G401.6 (cell line): ENCODE measurements around the gene MINK1.

Experiments used
- FAIRE-seq: peaks from 2 replicates; lab custom pipeline; 2012; peaks lifted over from hg19 to GRCh38; lab: Jason Lieb, UNC

MINK1 gene

DNA sequence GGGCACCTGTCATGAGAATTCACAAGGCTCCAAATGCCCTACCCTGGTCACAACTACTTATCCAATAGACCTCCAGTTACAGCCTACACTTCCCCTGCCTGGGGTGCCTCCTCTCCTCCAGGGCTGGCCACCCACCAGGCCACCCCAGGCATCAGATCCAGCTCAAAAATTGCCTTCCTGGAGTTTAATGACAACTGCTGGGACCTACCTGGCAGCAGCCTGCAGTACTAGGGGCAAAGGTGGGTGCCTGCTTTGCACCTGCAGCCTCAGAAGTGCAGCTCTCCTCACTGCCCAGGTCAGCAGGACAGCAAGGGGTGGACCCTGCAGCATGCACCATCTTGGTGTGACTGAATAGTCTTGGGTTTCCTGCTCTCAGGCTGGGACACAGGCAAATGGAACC lies 102.5 kb downstream of the MINK1 start:
- no peak for FAIRE-seq

DNA sequence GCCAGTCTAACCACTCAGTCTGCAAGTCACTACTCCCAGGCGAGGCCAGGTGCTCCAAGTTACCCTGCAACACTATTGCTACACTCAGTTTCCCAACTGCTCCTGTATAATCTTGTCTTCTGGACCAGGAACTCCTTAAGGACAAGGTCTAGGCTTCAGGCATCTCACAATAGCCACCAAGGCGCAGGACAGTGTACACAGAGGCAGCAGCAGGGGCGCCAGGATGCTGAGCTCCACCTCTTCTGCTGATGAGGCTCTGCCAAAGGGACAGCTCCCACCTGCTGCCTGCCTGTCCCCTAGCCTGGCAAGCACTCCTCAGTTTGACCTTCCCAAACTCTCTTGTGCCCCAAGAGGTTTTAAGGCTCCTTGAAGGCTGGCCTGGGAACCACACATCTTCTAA lies 103.3 kb downstream of the MINK1 start:
- FAIRE-seq, result no peak

DNA sequence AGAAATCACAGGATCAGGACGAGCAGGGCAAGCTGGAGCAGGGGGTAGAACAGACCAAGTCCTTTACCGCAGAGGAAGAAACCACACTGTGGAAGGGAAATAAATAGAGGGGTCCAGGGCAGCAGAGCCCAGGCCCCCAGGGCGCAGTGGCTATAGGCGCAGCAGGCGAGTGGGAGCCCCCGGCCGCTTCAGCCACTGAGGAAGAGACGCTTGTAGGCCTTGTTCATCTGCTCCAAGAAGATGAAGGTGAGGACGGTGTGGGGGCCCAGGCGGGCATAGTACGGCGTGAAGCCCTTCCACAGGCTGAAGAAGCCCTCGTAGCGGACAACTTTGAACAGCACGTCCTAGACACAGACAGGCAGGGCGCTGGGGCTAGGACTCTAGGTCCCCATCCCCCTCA lies 104.4 kb downstream of the MINK1 start:
- no peak for FAIRE-seq

DNA sequence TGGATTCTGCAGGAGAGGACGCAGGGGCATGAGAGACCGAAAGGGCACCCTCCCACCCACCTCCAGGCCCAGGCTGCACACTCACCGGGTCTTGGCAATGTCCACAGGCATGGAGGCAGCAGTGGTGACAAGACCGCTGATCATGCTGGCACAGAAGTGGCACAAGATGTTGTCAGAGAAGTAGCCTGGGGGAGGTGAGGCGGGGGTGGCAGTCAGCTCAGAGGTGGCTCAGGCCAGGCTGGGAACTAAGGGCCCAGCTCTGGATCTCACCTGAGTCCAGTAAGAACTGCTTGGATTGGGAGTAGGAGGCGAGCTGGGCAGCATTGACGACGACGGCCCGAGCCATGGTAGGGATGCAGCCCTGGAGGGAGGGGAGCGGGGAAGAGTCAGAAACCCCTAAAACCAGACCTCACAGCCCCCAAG lies 104.9 kb downstream of the MINK1 start:
- no peak for FAIRE-seq

DNA sequence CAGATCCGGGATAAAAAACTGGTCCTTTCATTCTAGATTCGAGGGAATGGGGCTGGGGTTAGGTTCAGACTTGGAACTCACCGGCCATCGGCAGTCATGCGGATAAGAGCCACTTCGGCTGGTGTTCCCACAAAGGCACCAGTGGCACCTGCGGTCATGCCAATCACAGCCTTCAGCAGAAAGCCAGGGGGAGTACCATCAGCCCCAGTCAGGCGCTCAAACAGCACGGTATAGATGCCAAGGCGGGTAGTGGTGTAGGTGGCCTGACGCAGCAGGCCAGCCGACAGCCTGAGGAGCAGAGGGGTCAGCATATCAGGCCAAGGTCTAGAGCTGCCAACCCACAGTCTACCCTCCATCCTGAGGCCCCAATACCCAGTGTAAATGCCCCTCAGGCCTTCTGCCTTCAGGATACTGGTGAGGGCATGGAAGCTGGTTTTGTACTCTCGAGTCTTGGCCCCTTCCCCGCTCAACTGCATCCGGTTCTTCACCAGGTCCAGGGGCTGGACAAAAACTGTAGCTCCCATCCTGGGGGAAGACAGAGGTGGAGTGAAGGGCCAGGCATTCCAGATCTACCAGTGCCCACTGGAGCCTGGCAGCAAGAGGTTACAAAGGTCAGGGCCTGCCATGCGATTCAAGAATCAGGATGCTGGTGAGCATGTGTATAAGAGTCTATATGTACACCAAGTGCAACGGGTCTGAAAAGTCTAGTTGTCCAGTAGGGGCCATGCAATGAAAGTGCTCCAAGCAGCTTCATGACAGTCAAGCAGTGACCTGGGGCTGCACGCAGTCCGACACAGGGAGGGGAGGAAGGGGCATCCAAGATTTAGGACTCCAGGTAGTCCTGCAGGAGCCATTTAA lies 105.8 kb downstream of the MINK1 start:
- no peak for FAIRE-seq

DNA sequence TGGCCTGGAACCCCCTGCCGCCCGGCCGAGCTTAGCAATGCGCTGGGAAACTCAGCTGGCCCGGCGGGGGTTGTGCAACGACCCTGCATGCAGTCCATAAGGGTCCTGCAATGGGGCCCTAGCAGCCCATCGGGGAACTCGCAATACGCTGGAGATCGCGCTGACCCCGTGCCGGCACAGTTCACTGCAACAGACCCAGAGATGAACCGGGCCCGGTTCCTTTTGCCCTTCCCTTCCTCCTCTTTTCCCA lies 106.3 kb downstream of the MINK1 start:
- FAIRE-seq, result no peak

DNA sequence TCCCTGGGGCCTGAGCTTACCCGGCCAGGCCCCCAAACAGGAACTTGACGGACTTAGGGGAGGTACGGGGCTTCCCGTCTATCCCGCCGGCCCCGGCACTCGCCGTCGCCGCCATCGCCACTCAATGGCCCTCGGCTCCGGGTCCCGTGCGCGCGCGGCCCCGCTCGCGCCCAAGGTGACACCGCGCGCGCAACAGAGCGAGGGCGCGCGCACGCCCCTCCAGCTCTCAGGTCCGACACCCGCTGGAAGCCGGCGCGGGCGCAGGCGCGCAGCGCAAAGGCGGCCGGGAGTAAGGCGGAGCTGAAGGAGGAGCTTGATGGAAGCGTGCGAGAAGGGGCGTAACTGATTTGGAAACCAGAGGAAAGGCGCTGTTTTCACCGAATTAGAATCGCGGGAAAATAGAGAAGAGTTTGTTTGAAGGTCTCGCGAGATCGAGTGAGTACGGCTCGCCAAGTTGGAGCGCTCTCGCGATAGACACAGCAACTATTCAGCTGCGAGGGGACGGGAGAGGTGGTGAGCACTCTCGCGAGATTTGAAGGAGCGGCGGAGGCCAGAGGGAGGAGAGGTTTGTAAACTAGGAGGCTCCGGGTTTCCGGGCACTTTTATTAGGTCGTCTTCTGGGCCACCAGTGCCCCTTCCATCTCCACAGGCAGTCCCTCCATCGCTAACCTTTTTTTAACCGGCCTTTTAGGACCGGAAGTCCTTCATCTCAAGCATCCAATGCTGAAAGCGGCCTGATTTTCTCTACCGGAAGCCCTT lies 106.8 kb downstream of the MINK1 start, which contains the start of the genes RNF167 and SLC25A11:
TSS of gene RNF167 (plus strand) at position 473 of the 759 bp plus-strand sequence. CDS start 642 bp downstream, outside the sequence.
TSS of gene SLC25A11 (minus strand) at position 251 of the 759 bp plus-strand sequence. CDS start at position 115, 136 bp downstream.
- peak; percentile 98 for FAIRE-seq

DNA sequence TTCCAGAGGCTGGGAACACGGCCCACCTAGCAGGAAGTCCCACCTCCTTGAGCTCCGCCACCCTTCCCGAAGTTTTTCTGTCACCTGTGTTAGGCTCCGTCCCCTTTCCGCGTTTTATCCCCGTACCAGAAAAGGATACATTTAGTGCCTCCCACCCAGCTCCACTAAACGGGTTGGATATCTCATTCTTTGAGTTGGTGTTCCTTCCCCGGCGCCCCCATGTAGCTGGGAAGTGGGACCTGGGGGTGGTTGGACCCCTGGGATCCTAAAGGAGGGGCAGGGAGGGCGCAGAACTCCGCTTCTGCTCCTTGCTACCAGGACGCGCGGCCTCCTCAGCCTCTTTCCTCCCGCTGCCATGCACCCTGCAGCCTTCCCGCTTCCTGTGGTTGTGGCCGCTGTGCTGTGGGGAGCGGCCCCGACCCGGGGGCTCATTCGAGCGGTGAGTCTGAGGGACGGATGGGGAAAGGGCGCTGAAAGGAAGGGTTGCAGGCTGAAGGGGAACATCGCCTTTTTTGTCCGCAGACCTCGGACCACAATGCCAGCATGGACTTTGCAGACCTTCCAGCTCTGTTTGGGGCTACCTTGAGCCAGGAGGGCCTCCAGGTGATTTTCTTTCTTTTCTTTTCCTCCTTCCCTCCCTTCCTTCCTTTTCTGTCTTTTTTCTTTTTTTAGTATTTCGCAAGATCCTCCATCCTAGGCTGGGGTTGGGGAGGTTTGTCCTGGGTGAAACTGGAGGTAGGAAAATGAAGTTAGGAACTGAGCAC lies 107.6 kb downstream of the MINK1 start:
- no peak for FAIRE-seq

DNA sequence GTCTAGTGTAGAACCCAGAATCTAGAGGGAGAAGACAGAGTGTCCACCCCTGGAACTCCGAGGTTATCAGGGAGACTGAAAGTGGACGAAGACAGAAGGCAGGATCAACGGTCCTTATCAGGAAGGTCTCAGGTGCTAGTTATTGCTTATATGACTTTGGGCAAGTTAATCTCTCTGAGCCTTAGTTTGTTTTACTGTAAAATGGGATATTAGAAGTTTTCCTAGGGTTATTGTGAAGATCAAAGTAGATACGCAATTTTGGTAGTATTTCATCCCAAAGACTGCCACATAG lies 108.1 kb downstream of the MINK1 start:
- no peak for FAIRE-seq

DNA sequence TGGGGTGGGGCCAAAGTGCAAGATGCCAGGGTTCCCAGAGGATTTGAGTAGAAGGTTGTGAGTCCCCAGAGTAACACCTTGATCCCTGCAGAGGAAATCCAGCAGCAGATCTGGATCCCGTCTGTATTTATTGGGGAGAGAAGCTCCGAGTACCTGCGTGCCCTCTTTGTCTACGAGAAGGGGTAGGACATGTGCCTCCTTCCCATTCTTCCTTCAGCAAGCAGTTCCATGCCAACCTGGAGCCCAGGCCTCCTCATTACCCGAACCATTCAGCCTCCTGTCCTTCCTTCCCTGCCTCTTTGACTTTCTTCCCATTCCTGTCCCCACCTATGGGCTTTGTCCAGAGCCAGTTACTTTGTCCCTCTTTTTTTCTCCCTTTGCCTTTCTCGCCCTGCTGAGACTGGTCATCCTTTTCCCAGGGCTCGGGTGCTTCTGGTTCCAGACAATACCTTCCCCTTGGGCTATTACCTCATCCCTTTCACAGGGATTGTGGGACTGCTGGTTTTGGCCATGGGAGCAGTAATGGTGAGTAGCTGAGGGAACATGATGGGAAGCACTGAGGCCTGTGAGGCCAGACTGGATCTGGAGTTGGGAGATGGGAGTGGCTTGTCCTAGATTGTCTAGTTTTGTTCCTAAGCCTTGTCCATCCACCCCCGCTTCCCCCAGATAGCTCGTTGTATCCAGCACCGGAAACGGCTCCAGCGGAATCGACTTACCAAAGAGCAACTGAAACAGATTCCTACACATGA lies 109.8 kb downstream of the MINK1 start:
- FAIRE-seq, result no peak

DNA sequence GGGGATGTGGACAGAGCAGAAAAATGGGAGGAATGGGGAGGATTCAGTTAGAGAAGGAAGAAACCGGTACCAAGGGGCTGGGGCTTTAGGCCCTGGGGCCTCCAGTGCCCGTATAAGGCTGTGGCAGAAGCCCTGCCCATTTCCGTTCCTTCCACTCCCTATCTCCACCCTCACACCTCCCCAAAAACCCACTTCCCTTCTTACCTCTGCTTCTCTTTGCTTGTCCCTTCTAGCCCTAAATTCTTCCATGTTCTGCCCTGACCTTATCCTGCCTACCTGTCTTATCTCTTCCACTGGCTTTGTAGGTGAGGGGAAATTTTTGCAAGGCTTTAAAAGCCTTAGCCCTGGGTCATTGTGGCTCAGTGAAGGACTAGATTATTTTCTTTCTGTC lies 111.0 kb downstream of the MINK1 start:
- no peak for FAIRE-seq

DNA sequence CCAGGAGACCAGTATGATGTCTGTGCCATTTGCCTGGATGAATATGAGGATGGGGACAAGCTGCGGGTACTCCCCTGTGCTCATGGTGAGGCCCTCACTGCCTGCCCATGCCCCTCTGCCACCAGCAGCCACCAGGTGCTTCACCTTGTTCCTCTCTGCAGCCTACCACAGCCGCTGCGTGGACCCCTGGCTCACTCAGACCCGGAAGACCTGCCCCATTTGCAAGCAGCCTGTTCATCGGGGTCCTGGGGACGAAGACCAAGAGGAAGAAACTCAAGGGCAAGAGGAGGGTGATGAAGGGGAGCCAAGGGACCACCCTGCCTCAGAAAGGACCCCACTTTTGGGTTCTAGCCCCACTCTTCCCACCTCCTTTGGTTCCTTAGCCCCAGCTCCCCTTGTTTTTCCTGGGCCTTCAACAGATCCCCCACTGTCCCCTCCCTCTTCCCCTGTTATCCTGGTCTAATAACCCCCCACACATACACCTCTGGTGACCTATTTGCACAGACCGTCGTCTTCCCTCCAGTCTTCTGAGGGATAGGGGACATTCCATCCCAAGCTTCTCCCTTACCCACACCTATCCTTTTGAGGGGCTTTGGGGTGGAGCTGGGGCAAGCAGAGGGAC lies 111.5 kb downstream of the MINK1 start:
- no peak for FAIRE-seq

DNA sequence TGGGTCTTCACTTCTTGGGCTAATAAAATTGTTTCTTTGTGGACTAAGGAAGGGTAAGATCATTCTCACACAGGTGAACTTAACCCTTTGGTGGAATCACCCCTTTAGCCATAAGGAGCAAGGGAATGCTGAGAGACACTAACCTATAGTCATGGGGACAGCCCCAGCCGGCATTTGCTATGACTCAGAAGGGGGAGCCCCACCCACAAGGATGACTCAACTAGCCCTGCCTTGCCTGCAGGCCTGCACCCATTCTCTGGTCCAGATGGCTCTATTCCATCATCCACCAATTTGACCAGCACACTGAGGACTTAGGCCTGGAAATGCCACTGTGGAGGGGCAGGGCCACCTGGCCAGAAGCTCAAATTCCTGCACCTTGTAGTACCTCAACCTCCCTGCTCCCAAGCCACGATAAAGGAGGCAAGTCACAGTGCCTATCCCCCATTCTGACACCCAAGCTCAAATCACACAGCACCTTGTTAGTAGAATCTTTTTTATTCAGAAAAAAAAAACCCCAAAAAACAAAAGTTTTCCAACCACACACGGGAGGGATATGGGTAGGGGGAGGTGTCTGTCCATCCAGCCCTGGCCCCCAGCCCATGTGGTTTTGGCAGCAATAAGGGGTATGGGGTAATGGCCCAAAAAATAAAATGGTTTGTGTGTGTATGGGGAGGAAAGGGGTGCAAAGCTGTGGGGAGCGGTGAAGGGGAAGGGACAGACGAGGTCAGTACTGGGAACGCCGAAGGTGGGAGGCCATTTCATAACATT lies 112.2 kb downstream of the MINK1 start:
- peak; percentile 89 for FAIRE-seq

DNA sequence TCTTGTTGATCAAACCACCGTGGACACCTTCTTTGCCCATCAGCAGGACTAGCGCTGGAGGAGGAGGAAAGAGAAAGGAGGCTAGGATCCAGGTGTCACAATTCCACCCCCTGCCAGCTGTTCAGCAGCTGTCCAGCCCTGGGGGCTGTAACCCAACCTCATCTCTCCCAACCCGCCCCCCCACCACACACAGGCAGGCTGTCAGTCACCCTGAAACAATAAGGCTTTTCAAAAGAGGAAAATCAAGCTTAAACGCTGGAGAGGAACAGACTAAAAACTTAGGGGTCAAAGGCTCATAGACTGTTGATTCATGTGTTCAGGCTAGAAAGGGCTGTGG lies 112.8 kb downstream of the MINK1 start:
- FAIRE-seq, result no peak

DNA sequence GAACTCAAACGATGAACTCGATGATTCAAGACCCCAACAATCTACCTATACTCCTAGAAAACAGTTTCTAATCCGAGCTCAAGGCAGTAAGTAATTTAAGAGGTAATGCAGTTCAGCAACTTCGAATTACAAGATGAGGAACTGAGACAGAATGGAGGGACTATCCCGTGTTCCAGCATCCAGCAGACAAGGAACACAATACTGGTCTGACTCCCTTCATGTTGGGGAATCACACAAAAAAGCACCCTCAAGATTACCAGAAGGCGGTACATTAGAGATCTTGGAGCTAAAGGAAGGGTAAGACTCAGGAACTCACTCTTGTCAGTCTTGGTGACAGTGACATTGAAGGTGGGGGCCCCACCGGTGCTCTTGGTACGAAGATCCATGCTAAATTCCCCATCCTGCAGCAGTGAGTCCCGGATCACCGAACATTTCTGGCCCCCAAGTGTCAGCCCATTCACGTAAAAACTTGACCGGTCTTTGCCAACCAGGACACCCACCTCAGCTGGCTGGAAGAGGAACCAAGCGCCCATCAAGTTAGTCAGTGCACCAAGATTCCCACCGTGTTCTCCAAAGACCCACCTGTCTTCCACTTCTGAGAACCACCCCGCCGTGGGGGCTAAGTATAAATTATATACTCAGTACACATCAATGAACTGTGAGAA lies 113.3 kb downstream of the MINK1 start:
- FAIRE-seq, result no peak

DNA sequence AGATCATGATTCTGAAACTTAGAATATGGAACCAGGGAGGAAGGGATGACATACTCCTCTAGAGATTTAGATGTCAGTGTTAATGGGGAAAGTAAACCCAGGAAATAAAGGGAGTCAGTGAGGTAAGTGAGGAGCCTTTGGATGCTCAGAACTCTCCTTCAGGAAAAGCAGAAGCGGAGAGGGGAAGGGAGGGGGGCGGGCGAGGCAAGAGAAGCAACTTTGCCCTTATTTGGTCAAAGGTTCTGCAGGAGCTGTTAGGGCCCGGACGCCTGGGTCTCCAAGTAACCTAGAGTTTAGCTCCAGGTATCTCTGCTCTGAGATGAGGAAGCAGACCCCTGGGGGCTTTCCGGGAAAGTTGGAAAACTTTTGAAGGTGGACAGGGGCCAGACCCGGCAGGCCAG lies 113.9 kb downstream of the MINK1 start:
- FAIRE-seq, result no peak
